RWPE2 (cell line): Measurements from ENCODE around the gene ITPR3.

ENCODE experiments used
- ATAC-seq: fragments of 200-7000 bp; cut with Tn5 transposase; 3 replicates; pipeline ENCODE4 v1.9.1; 2021; ENCODE audit warnings: low read depth
- DNase-seq: peaks from one replicate; pipeline ENCODE4 v3.0.0-alpha.2; 2020; ENCODE audit warnings: low spot score
- H3K27ac ChIP-seq: fragments of 450-650 bp; 2 replicates; pipeline ENCODE4 v1.5.1; 2017; ENCODE audit warnings: mild to moderate bottlenecking; ENCODE audit not compliant: poor library complexity, severe bottlenecking
- H3K27me3 ChIP-seq: fragments of 250-450 bp; sonication (Bioruptor Pico); 2 replicates; pipeline ENCODE4 v1.5.1; 2021; ENCODE audit warnings: mild to moderate bottlenecking, moderate library complexity; ENCODE audit not compliant: insufficient read depth, poor library complexity, severe bottlenecking
- H3K36me3 ChIP-seq: fragments of 250-450 bp; sonication (Bioruptor Pico); 2 replicates; pipeline ENCODE4 v1.5.1; 2020; ENCODE audit warnings: low read depth, mild to moderate bottlenecking, moderate library complexity
- H3K4me1 ChIP-seq: fragments of 250-450 bp; sonication (Bioruptor Pico); 2 replicates; pipeline ENCODE4 v1.5.1; 2021; ENCODE audit warnings: mild to moderate bottlenecking, moderate library complexity; ENCODE audit not compliant: insufficient read depth, poor library complexity, severe bottlenecking
- H3K4me3 ChIP-seq: fragments of 250-450 bp; sonication (Bioruptor Pico); 2 replicates; pipeline ENCODE4 v1.5.1; 2021; ENCODE audit warnings: mild to moderate bottlenecking, moderate library complexity; ENCODE audit not compliant: severe bottlenecking
- H3K9me3 ChIP-seq: fragments of 250-450 bp; sonication (Bioruptor Pico); 2 replicates; pipeline ENCODE4 v1.5.1; 2021; ENCODE audit warnings: mild to moderate bottlenecking, moderate library complexity; ENCODE audit not compliant: severe bottlenecking
- CTCF ChIP-seq: fragments of 450-650 bp; IDR thresholded peaks from one replicate; pipeline ENCODE4 v1.5.1; 2017; ENCODE audit warnings: mild to moderate bottlenecking, moderate library complexity; ENCODE audit not compliant: poor library complexity, severe bottlenecking

Gene ITPR3

GRCh38 chr6:33622456-33623431, 1.6 kb downstream of the ITPR3 start:
- H3K27ac ChIP-seq: peak overlapping the region; percentile 96
- ATAC-seq (peak; percentile 53), DNase-seq (no peak)
- peaks cover 51% of the 10 kb centered on the region for H3K36me3 ChIP-seq
- no peaks in the 10 kb centered on the region for H3K27me3 ChIP-seq
- H3K9me3 ChIP-seq: no peaks in the 10 kb centered on the region
- TF ChIP-seq CTCF: no peak
- peak overlapping the region; percentile 98 for H3K4me3 ChIP-seq
- peaks cover 13% of the 10 kb centered on the region for H3K4me1 ChIP-seq

GRCh38 chr6:33623895-33624381, 2.8 kb downstream of the ITPR3 start:
- Histone ChIP-seq H3K27ac (peak overlapping the region; percentile 96), H3K4me3 (no peak overlapping the region), H3K36me3 (peaks cover 61% of the 10 kb centered on the region), H3K9me3 (no peaks in the 10 kb centered on the region), H3K27me3 (no peaks in the 10 kb centered on the region), H3K4me1 (peaks cover 17% of the 10 kb centered on the region)
- DNase-seq (no peak), ATAC-seq (no peak)
- no peak for TF ChIP-seq CTCF

GRCh38 chr6:33624856-33625255, 3.7 kb downstream of the ITPR3 start:
- DNase-seq (no peak), ATAC-seq (no peak)
- peaks cover 12% of the 10 kb centered on the region for H3K4me1 ChIP-seq
- H3K27ac ChIP-seq: peak overlapping the region; percentile 96
- TF ChIP-seq CTCF: no peak
- H3K9me3 ChIP-seq: no peaks in the 10 kb centered on the region
- H3K4me3 ChIP-seq: no peak overlapping the region
- H3K27me3 ChIP-seq: no peaks in the 10 kb centered on the region
- peaks cover 70% of the 10 kb centered on the region for H3K36me3 ChIP-seq

- H3K4me3 ChIP-seq: no peak overlapping the region
- TF ChIP-seq CTCF: no peak
- peaks cover 20% of the 10 kb centered on the region for H3K4me1 ChIP-seq
- peaks cover 77% of the 10 kb centered on the region for H3K36me3 ChIP-seq
- H3K9me3 ChIP-seq: no peaks in the 10 kb centered on the region
- H3K27ac ChIP-seq: peak overlapping the region; percentile 39
- no peaks in the 10 kb centered on the region for H3K27me3 ChIP-seq
- DNase-seq: no peak
- ATAC-seq: no peak
Measured at GRCh38 chr6:33627876-33628275, 6.8 kb downstream of the ITPR3 start.
